GM21825 (cell line): ENCODE measurements around the gene OR2A12.
"Not testable (repeated sequence)": the region's sequence is repeated elsewhere in the genome, so short reads cannot be mapped to it uniquely, and the experiment has no call there.

Experiments
- ATAC-seq: cut with Tn5 transposase; IDR thresholded peaks from one replicate; pipeline ENCODE4 v1.9.1; 2021; ENCODE audit warnings: mild to moderate bottlenecking, moderate library complexity; ENCODE audit not compliant: unreplicated experiment

Gene OR2A12

GRCh38 chr7:144085978-144086377 lies at the start of gene OR2A12:
Gene OR2A12 (plus strand): TSS chr7:144086278. CDS start chr7:144095108, 8,830 bp downstream.
- no peak for ATAC-seq

- no peak for ATAC-seq
Observed at GRCh38 chr7:144036302-144036885, 49.7 kb upstream of the OR2A12 start.

- no peak for ATAC-seq
Observed at GRCh38 chr7:144037414-144038035, 48.6 kb upstream of the OR2A12 start.

GRCh38 chr7:144038887-144039286 lies 47.2 kb upstream of the OR2A12 start:
- no peak for ATAC-seq

GRCh38 chr7:144048648-144049047 lies 37.4 kb upstream of the OR2A12 start, which contains the start of gene OR2A5:
Gene OR2A5 (plus strand): TSS chr7:144048948. CDS start chr7:144050402, 1,454 bp downstream.
- ATAC-seq = no peak

- ATAC-seq = no peak
Observed at GRCh38 chr7:144049491-144049890, 36.6 kb upstream of the OR2A12 start.

- no peak for ATAC-seq
Observed at GRCh38 chr7:144050093-144050492, 36.0 kb upstream of the OR2A12 start.

- ATAC-seq = not testable (repeated sequence)
Observed at GRCh38 chr7:144050884-144051283, 35.2 kb upstream of the OR2A12 start.

GRCh38 chr7:144057954-144058353 lies 28.1 kb upstream of the OR2A12 start:
- no peak for ATAC-seq

- ATAC-seq = no peak
Observed at GRCh38 chr7:144063710-144064109, 22.4 kb upstream of the OR2A12 start.

GRCh38 chr7:144069511-144069910 lies 16.6 kb upstream of the OR2A12 start, which contains the start of gene OR2A25:
Gene OR2A25 (plus strand): TSS chr7:144069811. CDS start chr7:144074220, 4,409 bp downstream.
- ATAC-seq = no peak

GRCh38 chr7:144069953-144070352 lies 16.1 kb upstream of the OR2A12 start:
- ATAC-seq = no peak

GRCh38 chr7:144074374-144074773 lies 11.7 kb upstream of the OR2A12 start:
- ATAC-seq = no peak

- ATAC-seq = no peak
Observed at GRCh38 chr7:144086730-144087129, 652 bp downstream of the OR2A12 start.

GRCh38 chr7:144087230-144087629 lies 1.2 kb downstream of the OR2A12 start:
- ATAC-seq = no peak

- no peak for ATAC-seq
Observed at GRCh38 chr7:144090667-144091066, 4.6 kb downstream of the OR2A12 start.

GRCh38 chr7:144098776-144099175 lies 12.7 kb downstream of the OR2A12 start:
- no peak for ATAC-seq

- ATAC-seq = no peak
Observed at GRCh38 chr7:144100607-144101006, 14.5 kb downstream of the OR2A12 start.

- ATAC-seq = no peak
Observed at GRCh38 chr7:144102041-144102440, 16.0 kb downstream of the OR2A12 start.

GRCh38 chr7:144105211-144105610 lies 19.1 kb downstream of the OR2A12 start:
- no peak for ATAC-seq

GRCh38 chr7:144109283-144109682 lies 23.2 kb downstream of the OR2A12 start, which contains the start of gene OR2A2:
Gene OR2A2 (plus strand): TSS chr7:144109583. CDS start chr7:144109583, 0 bp downstream.
- ATAC-seq = no peak

- no peak for ATAC-seq
Observed at GRCh38 chr7:144110272-144110671, 24.2 kb downstream of the OR2A12 start.
